ENCODE results near the gene DNAL1.
"Not testable (repeated sequence)": the region's sequence is repeated elsewhere in the genome, so short reads cannot be mapped to it uniquely, and the experiment has no call there.

DNAL1 gene

GRCh38 chr14:73644531-73645247 is at the start of gene DNAL1:
Gene DNAL1, plus strand, starts transcription at chr14:73644986. Its CDS starts 54 bp downstream, at chr14:73645040.
- peak; percentile 87 for DNase-seq

- DNase-seq: no peak
Observed at GRCh38 chr14:73599499-73599898, 45.3 kb upstream of the DNAL1 start.

- no peak for DNase-seq
Observed at GRCh38 chr14:73602994-73603393, 41.8 kb upstream of the DNAL1 start.

GRCh38 chr14:73606271-73606670 is 38.5 kb upstream of the DNAL1 start:
- DNase-seq: no peak

- no peak for DNase-seq
Observed at GRCh38 chr14:73607241-73607640, 37.5 kb upstream of the DNAL1 start.

- no peak for DNase-seq
Observed at GRCh38 chr14:73610687-73611086, 34.1 kb upstream of the DNAL1 start.

GRCh38 chr14:73612339-73613045 is 32.3 kb upstream of the DNAL1 start, which contains the start of gene ACOT6:
Gene ACOT6, plus strand, starts transcription at chr14:73612517. Its CDS starts 55 bp downstream, at chr14:73612572.
- DNase-seq: no peak

- DNase-seq: no peak
Observed at GRCh38 chr14:73613046-73613383, 31.8 kb upstream of the DNAL1 start.

- no peak for DNase-seq
Observed at GRCh38 chr14:73613419-73613963, 31.3 kb upstream of the DNAL1 start.

GRCh38 chr14:73616831-73617230 is 28.0 kb upstream of the DNAL1 start:
- DNase-seq: no peak

GRCh38 chr14:73619524-73619923 is 25.3 kb upstream of the DNAL1 start:
- DNase-seq: no peak

- no peak for DNase-seq
Observed at GRCh38 chr14:73620268-73620667, 24.5 kb upstream of the DNAL1 start.

- no peak for DNase-seq
Observed at GRCh38 chr14:73623504-73624054, 21.2 kb upstream of the DNAL1 start.

- no peak for DNase-seq
Observed at GRCh38 chr14:73625706-73626105, 19.1 kb upstream of the DNAL1 start.

- no peak for DNase-seq
Observed at GRCh38 chr14:73627151-73627558, 17.6 kb upstream of the DNAL1 start.

- no peak for DNase-seq
Observed at GRCh38 chr14:73630009-73630780, 14.6 kb upstream of the DNAL1 start.

- peak; percentile 21 for DNase-seq
Observed at GRCh38 chr14:73633116-73634010, 11.4 kb upstream of the DNAL1 start.

GRCh38 chr14:73634011-73634833 is 10.6 kb upstream of the DNAL1 start:
- DNase-seq: no peak

- DNase-seq: not testable (repeated sequence)
Observed at GRCh38 chr14:73636355-73636754, 8.4 kb upstream of the DNAL1 start.

GRCh38 chr14:73637830-73638229 is 7.0 kb upstream of the DNAL1 start:
- DNase-seq: no peak

- DNase-seq: no peak
Observed at GRCh38 chr14:73640796-73641365, 3.9 kb upstream of the DNAL1 start.

All from SHP77 treated with DMSO at 0.1 percent for 48 hours (cell line).